Subcutaneous abdominal adipose tissue (tissue), 5 donors: ENCODE measurements around the gene DPH5.

Experiments used
- H3K27ac ChIP-seq: one replicate; pipeline ENCODE4 v1.7.0; 2013; ENCODE audit warnings: low read depth, mild to moderate bottlenecking, inconsistent platforms, low read length, moderate library complexity
- H3K27me3 ChIP-seq, 5 donors: one replicate each; pipeline ENCODE4 v1.7.0; 2013; ENCODE audit warnings: low read length in 5 of 5, inconsistent platforms in 1 of 5; ENCODE audit not compliant: control insufficient read depth in 5 of 5, insufficient read depth in 4 of 5
- H3K36me3 ChIP-seq, 5 donors: one replicate each; pipeline ENCODE4 v1.7.0; 2013; ENCODE audit warnings: low read length in 5 of 5; ENCODE audit not compliant: control insufficient read depth in 5 of 5, insufficient read depth in 5 of 5
- H3K4me1 ChIP-seq, 5 donors: one replicate each; pipeline ENCODE4 v1.7.0; 2013; ENCODE audit warnings: low read length in 5 of 5, mild to moderate bottlenecking in 3 of 5, moderate library complexity in 1 of 5; ENCODE audit not compliant: control insufficient read depth in 5 of 5, insufficient read depth in 5 of 5
- H3K4me3 ChIP-seq, 5 donors: one replicate each; pipeline ENCODE4 v1.7.0; 2013; ENCODE audit warnings: low read length in 5 of 5, low read depth in 1 of 5
- H3K9ac ChIP-seq, 5 donors: one replicate each; pipeline ENCODE4 v1.7.0; 2013; ENCODE audit warnings: low read length in 5 of 5, mild to moderate bottlenecking in 4 of 5, moderate library complexity in 3 of 5
- H3K9me3 ChIP-seq, 5 donors: one replicate each; pipeline ENCODE4 v1.7.0; 2013; ENCODE audit warnings: low read length in 5 of 5; ENCODE audit not compliant: control insufficient read depth in 5 of 5
- donor health status: healthy.
- donor health status: healthy.
- donor health status: healthy.
- donor health status: healthy.
- donor health status: healthy.

DPH5 gene

GRCh38 chr1:101055623-101056022 lies 30.0 kb upstream of the DPH5 start:
- H3K27me3 ChIP-seq: no peaks in the 10 kb centered on the region
- no peaks in the 10 kb centered on the region for H3K9me3 ChIP-seq
- no peak overlapping the region for H3K4me3 ChIP-seq
- no peak overlapping the region for H3K9ac ChIP-seq
- peaks cover 0 to 2% (median 0%) of the 10 kb centered on the region in 5 donors for H3K36me3 ChIP-seq
- no peak overlapping the region for H3K27ac ChIP-seq
- no peaks in the 10 kb centered on the region for H3K4me1 ChIP-seq

- Histone ChIP-seq H3K9me3 (no peaks in the 10 kb centered on the region), H3K4me1 (no peaks in the 10 kb centered on the region), H3K27me3 (no peaks in the 10 kb centered on the region), H3K36me3 (no peaks in the 10 kb centered on the region), H3K9ac (no peak overlapping the region), H3K27ac (no peak overlapping the region), H3K4me3 (no peak overlapping the region)
Measured at GRCh38 chr1:101051688-101052638, 26.4 kb upstream of the DPH5 start.

- H3K27ac ChIP-seq: no peak overlapping the region
- H3K9ac ChIP-seq: no peak overlapping the region
- no peak overlapping the region for H3K4me3 ChIP-seq
- no peaks in the 10 kb centered on the region for H3K9me3 ChIP-seq
- no peaks in the 10 kb centered on the region for H3K27me3 ChIP-seq
- no peaks in the 10 kb centered on the region for H3K4me1 ChIP-seq
- H3K36me3 ChIP-seq: peaks cover 0 to 2% (median 0%) of the 10 kb centered on the region in 5 donors
Measured at GRCh38 chr1:101050869-101051268, 25.3 kb upstream of the DPH5 start.

GRCh38 chr1:101044749-101045148 lies 19.2 kb upstream of the DPH5 start:
- H3K4me1 ChIP-seq: peaks cover 0 to 3% (median 0%) of the 10 kb centered on the region in 5 donors
- H3K9me3 ChIP-seq: peaks cover 0 to 6% (median 0%) of the 10 kb centered on the region in 5 donors
- H3K27ac ChIP-seq: no peak overlapping the region
- H3K4me3 ChIP-seq: no peak overlapping the region
- H3K36me3 ChIP-seq: peaks cover 0 to 2% (median 0%) of the 10 kb centered on the region in 5 donors
- no peaks in the 10 kb centered on the region for H3K27me3 ChIP-seq
- H3K9ac ChIP-seq: no peak overlapping the region

GRCh38 chr1:101044259-101044658 lies 18.7 kb upstream of the DPH5 start:
- Histone ChIP-seq H3K36me3 (peaks cover 0 to 2% (median 0%) of the 10 kb centered on the region in 5 donors), H3K27me3 (no peaks in the 10 kb centered on the region), H3K9ac (no peak overlapping the region), H3K4me3 (no peak overlapping the region), H3K4me1 (peaks cover 0 to 3% (median 0%) of the 10 kb centered on the region in 5 donors), H3K9me3 (peaks cover 0 to 6% (median 0%) of the 10 kb centered on the region in 5 donors), H3K27ac (no peak overlapping the region)

GRCh38 chr1:101043776-101044175 lies 18.2 kb upstream of the DPH5 start:
- H3K36me3 ChIP-seq: peaks cover 0 to 2% (median 0%) of the 10 kb centered on the region in 5 donors
- peaks cover 0 to 3% (median 0%) of the 10 kb centered on the region in 5 donors for H3K4me1 ChIP-seq
- no peaks in the 10 kb centered on the region for H3K27me3 ChIP-seq
- H3K9ac ChIP-seq: no peak overlapping the region
- H3K9me3 ChIP-seq: peaks cover 0 to 6% (median 0%) of the 10 kb centered on the region in 5 donors
- H3K4me3 ChIP-seq: no peak overlapping the region
- H3K27ac ChIP-seq: no peak overlapping the region

- Histone ChIP-seq H3K27ac (no peak overlapping the region), H3K9me3 (peaks cover 0 to 6% (median 0%) of the 10 kb centered on the region in 5 donors), H3K4me3 (no peak overlapping the region), H3K27me3 (no peaks in the 10 kb centered on the region), H3K4me1 (peaks cover 0 to 3% (median 0%) of the 10 kb centered on the region in 5 donors), H3K9ac (no peak overlapping the region), H3K36me3 (peaks cover 0 to 6% (median 0%) of the 10 kb centered on the region in 5 donors)
Measured at GRCh38 chr1:101041300-101041699, 15.7 kb upstream of the DPH5 start.

- Histone ChIP-seq H3K9ac (no peak overlapping the region), H3K4me3 (no peak overlapping the region), H3K27ac (no peak overlapping the region), H3K36me3 (peaks cover 0 to 6% (median 0%) of the 10 kb centered on the region in 5 donors), H3K4me1 (peaks cover 0 to 3% (median 0%) of the 10 kb centered on the region in 5 donors), H3K9me3 (peaks cover 0 to 6% (median 0%) of the 10 kb centered on the region in 5 donors), H3K27me3 (no peaks in the 10 kb centered on the region)
Measured at GRCh38 chr1:101040666-101041065, 15.1 kb upstream of the DPH5 start.

GRCh38 chr1:101039245-101039644 lies 13.7 kb upstream of the DPH5 start:
- peaks cover 0 to 6% (median 0%) of the 10 kb centered on the region in 5 donors for H3K36me3 ChIP-seq
- H3K27ac ChIP-seq: no peak overlapping the region
- H3K4me1 ChIP-seq: peaks cover 0 to 3% (median 0%) of the 10 kb centered on the region in 5 donors
- H3K27me3 ChIP-seq: no peaks in the 10 kb centered on the region
- H3K9me3 ChIP-seq: peaks cover 0 to 6% (median 0%) of the 10 kb centered on the region in 5 donors
- H3K9ac ChIP-seq: no peak overlapping the region
- H3K4me3 ChIP-seq: no peak overlapping the region

GRCh38 chr1:101037316-101037715 lies 11.7 kb upstream of the DPH5 start:
- Histone ChIP-seq H3K27me3 (no peaks in the 10 kb centered on the region), H3K4me1 (peaks cover 0 to 3% (median 0%) of the 10 kb centered on the region in 5 donors), H3K9ac (no peak overlapping the region), H3K4me3 (no peak overlapping the region), H3K9me3 (peaks cover 0 to 6% (median 0%) of the 10 kb centered on the region in 5 donors), H3K36me3 (peaks cover 0 to 6% (median 0%) of the 10 kb centered on the region in 5 donors), H3K27ac (no peak overlapping the region)
